CD4-positive, alpha-beta memory T cell (primary cell): ENCODE results near the gene BICD2. TPM values are rescaled to one million over a fixed set of nuclear protein-coding genes. Genes with fewer than 3 reads are reported as not detected.
A peak's percentile ranks its signal among the peaks of the same experiment; 100 is the strongest.

Source experiments
- CTCF ChIA-PET: fragments of 350-600 bp; sonication (Branson Sonifier 250); formaldehyde crosslinking; loops from one replicate; lab custom pipeline; 2021; ENCODE audit warnings: inconsistent platforms; ENCODE audit not compliant: partially characterized antibody; lab: Charles Lee
- POLR2A ChIA-PET: fragments of 350-600 bp; sonication (Branson Sonifier 250); formaldehyde crosslinking; loops from one replicate; lab custom pipeline; 2021; ENCODE audit not compliant: partially characterized antibody; lab: Charles Lee
- DNase-seq, 5 donors: peaks; one replicate each; pipeline versions ENCODE4 v3.0.0 to v3.0.0-alpha.2; 2020 to 2022; ENCODE audit warnings: mixed read lengths in 1 of 5
- H3K27ac ChIP-seq: one replicate; pipeline ENCODE4 v1.7.0; 2013; ENCODE audit warnings: low read depth, low read length
- H3K27me3 ChIP-seq: 2 replicates; pipeline ENCODE4 v1.7.0; 2013; ENCODE audit warnings: mild to moderate bottlenecking, low read length, moderate library complexity; ENCODE audit not compliant: insufficient read depth
- H3K36me3 ChIP-seq: 2 replicates; pipeline ENCODE4 v1.7.0; 2013; ENCODE audit warnings: mild to moderate bottlenecking, low read length, moderate library complexity; ENCODE audit not compliant: insufficient read depth
- H3K4me1 ChIP-seq: 2 replicates; pipeline ENCODE4 v1.7.0; 2013; ENCODE audit warnings: mild to moderate bottlenecking, low read length, moderate library complexity; ENCODE audit not compliant: insufficient read depth
- H3K4me3 ChIP-seq, 2 donors: one replicate each; pipeline ENCODE4 v1.7.0; 2013; ENCODE audit warnings: low read length in 2 of 2, mild to moderate bottlenecking in 1 of 2
- H3K9me3 ChIP-seq, 2 donors: one replicate each; pipeline ENCODE4 v1.7.0; 2013; ENCODE audit warnings: low read length in 2 of 2, control low read depth in 1 of 2; ENCODE audit not compliant: control insufficient read depth in 1 of 2
- H3K27ac Mint-ChIP-seq, 7 donors: one replicate each; pipeline ENCODE4 v1.8.0; 2020 to 2021; ENCODE audit warnings: mixed read lengths in 7 of 7, mild to moderate bottlenecking in 6 of 7, inconsistent platforms in 3 of 7, moderate library complexity in 3 of 7
- H3K27me3 Mint-ChIP-seq, 2 donors: one replicate each; pipeline ENCODE4 v1.8.0; 2020 to 2021; ENCODE audit warnings: mixed read lengths in 2 of 2
- H3K36me3 Mint-ChIP-seq, 2 donors: one replicate each; pipeline ENCODE4 v1.8.0; 2020 to 2021; ENCODE audit warnings: mixed read lengths in 2 of 2, inconsistent platforms in 1 of 2, mild to moderate bottlenecking in 1 of 2
- H3K4me1 Mint-ChIP-seq, 4 donors: one replicate each; pipeline ENCODE4 v1.8.0; 2020 to 2021; ENCODE audit warnings: mixed read lengths in 4 of 4, mild to moderate bottlenecking in 1 of 4
- H3K4me3 Mint-ChIP-seq, 8 donors: one replicate each; pipeline ENCODE4 v1.8.0; 2020 to 2021; ENCODE audit warnings: mixed read lengths in 8 of 8, mild to moderate bottlenecking in 7 of 8, moderate library complexity in 6 of 8, inconsistent platforms in 3 of 8
- H3K9me3 Mint-ChIP-seq, 8 donors: one replicate each; pipeline ENCODE4 v1.8.0; 2020 to 2021; ENCODE audit warnings: mixed read lengths in 8 of 8, mild to moderate bottlenecking in 5 of 8, inconsistent platforms in 3 of 8, moderate library complexity in 1 of 8
- intact Hi-C: fragments of 100-400 bp; cut with micrococcal nuclease; formaldehyde crosslinking; loops from one replicate; pipeline ENCODE4 v1.15.1; 2023
- polyA plus RNA-seq, 2 donors: library from polyadenylated mRNA; unstranded; fragments of 300-500 nt; fragmentation: Illumina TruSeq; gene quantifications; one replicate each; pipeline ENCODE4 v1.2.3, GENCODE V29; 2021
- total RNA-seq, 2 experiments: library from RNA; stranded (reverse); gene quantifications; one replicate each; pipeline ENCODE4 v1.2.3, GENCODE V29; 2021

The BICD2 gene
- total and polyA plus RNA-seq, 4 experiments from 2014 or later: 3.8 to 34.2 (median 26.7) TPM

GRCh38 chr9:92737611-92738299 is 26.9 kb downstream of the BICD2 start:
- Histone ChIP-seq H3K9me3 (no peaks in the 10 kb centered on the region), H3K36me3 (no peaks in the 10 kb centered on the region), H3K4me3 (no peak overlapping the region), H3K27me3 (no peaks in the 10 kb centered on the region), H3K4me1 (peaks cover 62% of the 10 kb centered on the region), H3K27ac (no peak overlapping the region)
- CTCF ChIA-PET: no interaction called here
- Mint-ChIP-seq H3K9me3 (no peaks in the 10 kb centered on the region), H3K4me3 (no peak overlapping the region), H3K4me1 (peaks cover 45 to 77% (median 65%) of the 10 kb centered on the region in 4 donors), H3K36me3 (no peaks in the 10 kb centered on the region), H3K27ac (peak overlapping the region in 6 of 7 donors; percentile 35 to 61 (median 53)), H3K27me3 (no peaks in the 10 kb centered on the region)
- POLR2A ChIA-PET: interaction anchor here (1.5 kb wide), 1 partner anchor 68 kb away, joined by 3 read pairs; the partner anchor contains the start of gene IPPK
- intact Hi-C loops: no loop called here
- no peak for DNase-seq

GRCh38 chr9:92737216-92737606 is 27.4 kb downstream of the BICD2 start:
- Histone ChIP-seq H3K9me3 (no peaks in the 10 kb centered on the region), H3K36me3 (no peaks in the 10 kb centered on the region), H3K4me1 (peaks cover 62% of the 10 kb centered on the region), H3K27me3 (no peaks in the 10 kb centered on the region), H3K4me3 (no peak overlapping the region), H3K27ac (no peak overlapping the region)
- CTCF ChIA-PET: interaction anchor here (0.9 to 1.2 kb wide), 2 partner anchors 19 to 21 kb away, joined by 3 to 4 read pairs; no protein-coding TSS in a partner anchor
- intact Hi-C loops: no loop called here
- Mint-ChIP-seq H3K9me3 (no peaks in the 10 kb centered on the region), H3K4me3 (no peak overlapping the region), H3K27ac (peak overlapping the region in 5 of 7 donors; percentile 46 to 66 (median 61)), H3K36me3 (no peaks in the 10 kb centered on the region), H3K4me1 (peaks cover 41 to 74% (median 62%) of the 10 kb centered on the region in 4 donors), H3K27me3 (no peaks in the 10 kb centered on the region)
- DNase-seq: no peak
- POLR2A ChIA-PET: interaction anchor here (1.5 kb wide), 1 partner anchor 67 kb away, joined by 3 read pairs; the partner anchor contains the start of gene IPPK

DNA sequence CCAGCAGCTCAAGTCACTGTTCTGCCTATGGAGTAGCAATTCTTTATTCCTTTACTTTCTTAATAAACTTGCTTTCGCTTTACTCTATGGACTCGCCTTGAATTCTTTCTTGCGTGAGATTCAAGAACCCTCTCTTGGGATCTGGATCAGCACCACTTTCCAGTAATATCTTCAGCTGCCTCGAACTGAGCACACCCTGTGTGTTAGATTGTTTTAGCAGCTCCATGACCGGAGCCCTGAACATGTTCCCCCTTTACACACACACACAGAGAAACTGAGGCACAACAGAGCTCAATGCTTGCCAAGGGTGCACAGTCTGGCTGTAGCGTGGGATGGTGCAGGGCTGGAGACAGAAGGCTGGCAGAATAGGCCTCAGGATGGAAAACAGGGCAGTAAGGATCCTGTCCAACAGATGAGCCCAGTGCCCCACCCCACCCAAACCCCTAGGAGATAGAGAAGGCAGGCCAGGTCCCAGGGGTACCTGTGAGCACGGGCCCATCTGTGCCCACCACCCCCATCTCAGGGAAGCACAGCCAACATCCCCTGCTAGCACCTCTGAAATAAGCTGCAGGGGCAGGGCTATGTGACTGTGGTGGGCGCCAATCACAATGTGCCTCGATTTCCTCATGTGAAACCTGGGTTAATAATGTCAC is 27.9 kb downstream of the BICD2 start:
- no peak overlapping the region for H3K27ac ChIP-seq
- H3K4me1 ChIP-seq: peaks cover 62% of the 10 kb centered on the region
- Mint-ChIP-seq H3K4me3 (no peak overlapping the region), H3K27ac (peak overlapping the region in 5 of 7 donors; percentile 29 to 66 (median 61)), H3K9me3 (peaks cover 0 to 1% (median 0%) of the 10 kb centered on the region in 8 donors), H3K36me3 (no peaks in the 10 kb centered on the region), H3K4me1 (peaks cover 44 to 73% (median 66%) of the 10 kb centered on the region in 4 donors), H3K27me3 (no peaks in the 10 kb centered on the region)
- ChIA-PET POLR2A (interaction anchor here (1.5 kb wide), 1 partner anchor 67 kb away, joined by 3 read pairs; the partner anchor contains the start of gene IPPK), CTCF (interaction anchor here (0.9 to 1.2 kb wide), 2 partner anchors 19 to 21 kb away, joined by 3 to 4 read pairs; no protein-coding TSS in a partner anchor)
- no peak overlapping the region for H3K4me3 ChIP-seq
- DNase-seq: no peak
- H3K27me3 ChIP-seq: no peaks in the 10 kb centered on the region
- H3K9me3 ChIP-seq: no peaks in the 10 kb centered on the region
- H3K36me3 ChIP-seq: no peaks in the 10 kb centered on the region
- intact Hi-C loops: no loop called here

DNA sequence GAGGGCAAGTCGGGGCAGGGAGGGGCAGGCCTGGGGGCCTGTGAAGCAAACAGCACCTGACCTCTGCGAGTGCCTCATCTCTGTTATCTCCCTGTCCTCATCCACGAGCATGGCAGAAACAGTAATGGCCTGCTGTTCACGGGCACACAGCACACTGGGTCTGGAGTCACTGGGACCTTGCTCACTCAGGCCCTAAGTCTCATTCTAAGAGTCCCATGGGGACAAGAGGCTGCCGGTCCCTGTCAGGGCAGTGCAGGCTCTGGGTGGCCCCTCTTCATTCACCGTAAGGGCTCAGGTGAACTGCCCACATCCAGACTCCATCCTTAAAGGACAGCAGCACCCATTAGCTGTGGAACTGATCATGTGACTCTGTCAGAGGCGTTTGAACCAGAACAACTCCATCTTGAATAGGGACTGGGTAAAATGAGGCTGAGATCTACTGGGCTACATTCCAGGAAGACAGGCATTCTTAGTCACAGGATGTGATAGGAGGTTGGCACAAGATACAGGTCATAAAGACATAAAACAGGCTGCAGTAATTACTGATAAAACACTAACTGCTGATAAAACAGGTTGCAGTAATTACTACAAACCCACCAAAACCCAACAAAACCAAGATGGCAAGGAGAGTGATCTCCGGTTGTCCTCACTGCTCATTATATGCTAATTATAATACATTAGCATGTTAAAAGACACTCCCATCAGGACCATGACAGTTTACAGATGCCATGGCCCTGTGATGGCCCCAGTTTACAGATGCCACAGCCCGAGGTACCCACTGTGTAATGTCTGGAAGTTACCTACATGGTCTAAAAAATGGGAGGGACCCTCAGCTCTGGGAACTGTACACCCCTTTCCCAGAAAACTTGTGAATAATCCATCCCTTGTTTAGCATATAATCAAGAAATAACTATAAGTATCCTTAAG is 28.7 kb downstream of the BICD2 start:
- Histone ChIP-seq H3K36me3 (no peaks in the 10 kb centered on the region), H3K27me3 (no peaks in the 10 kb centered on the region), H3K9me3 (no peaks in the 10 kb centered on the region), H3K4me1 (peaks cover 54% of the 10 kb centered on the region), H3K4me3 (no peak overlapping the region), H3K27ac (no peak overlapping the region)
- H3K27ac Mint-ChIP-seq: peak overlapping the region in 5 of 7 donors; percentile 8 to 75 (median 46)
- no peak overlapping the region for H3K4me3 Mint-ChIP-seq
- ChIA-PET CTCF (interaction anchor here (0.9 to 1.2 kb wide), 2 partner anchors 18 to 20 kb away, joined by 3 to 4 read pairs; no protein-coding TSS in a partner anchor), POLR2A (no interaction called here)
- peaks cover 39 to 67% (median 58%) of the 10 kb centered on the region in 4 donors for H3K4me1 Mint-ChIP-seq
- no peaks in the 10 kb centered on the region for H3K27me3 Mint-ChIP-seq
- DNase-seq: no peak
- peaks cover 0 to 1% (median 0%) of the 10 kb centered on the region in 8 donors for H3K9me3 Mint-ChIP-seq
- H3K36me3 Mint-ChIP-seq: no peaks in the 10 kb centered on the region
- intact Hi-C loops: no loop called here

- Histone ChIP-seq H3K9me3 (no peaks in the 10 kb centered on the region), H3K4me3 (no peak overlapping the region), H3K36me3 (no peaks in the 10 kb centered on the region), H3K27me3 (no peaks in the 10 kb centered on the region), H3K27ac (no peak overlapping the region), H3K4me1 (peaks cover 47% of the 10 kb centered on the region)
- intact Hi-C loops: no loop called here
- Mint-ChIP-seq H3K36me3 (no peaks in the 10 kb centered on the region), H3K4me3 (no peak overlapping the region), H3K27ac (peak overlapping the region in 3 of 7 donors; percentile 40 to 75 (median 63)), H3K9me3 (peaks cover 0 to 1% (median 0%) of the 10 kb centered on the region in 8 donors), H3K27me3 (no peaks in the 10 kb centered on the region), H3K4me1 (peaks cover 35 to 67% (median 53%) of the 10 kb centered on the region in 4 donors)
- CTCF ChIA-PET: no interaction called here
- POLR2A ChIA-PET: no interaction called here
- DNase-seq: no peak
These were observed 29.6 kb downstream of the BICD2 start for GRCh38 chr9:92734931-92735635.

- peaks cover 6% of the 10 kb centered on the region for H3K4me1 ChIP-seq
- H3K4me3 ChIP-seq: no peak overlapping the region
- peaks cover 15% of the 10 kb centered on the region for H3K36me3 ChIP-seq
- H3K27me3 ChIP-seq: no peaks in the 10 kb centered on the region
- Mint-ChIP-seq H3K9me3 (peaks cover 0 to 1% (median 0%) of the 10 kb centered on the region in 8 donors), H3K27me3 (no peaks in the 10 kb centered on the region), H3K27ac (peak overlapping the region in 2 of 7 donors; percentile 41 to 63), H3K4me3 (no peak overlapping the region), H3K4me1 (peaks cover 12 to 29% (median 18%) of the 10 kb centered on the region in 4 donors), H3K36me3 (peaks cover 0 to 26% of the 10 kb centered on the region in 2 donors)
- intact Hi-C loops: no loop called here
- no peak overlapping the region for H3K27ac ChIP-seq
- no peak for DNase-seq
- no peaks in the 10 kb centered on the region for H3K9me3 ChIP-seq
- POLR2A ChIA-PET: no interaction called here
- CTCF ChIA-PET: no interaction called here
These were observed 33.7 kb downstream of the BICD2 start for GRCh38 chr9:92730897-92731296.
